GM21717 (cell line): ENCODE results near the gene VANGL1.

Source experiments
- ATAC-seq: cut with Tn5 transposase; IDR thresholded peaks from one replicate; pipeline ENCODE4 v1.9.1; 2021; ENCODE audit warnings: mild to moderate bottlenecking, moderate library complexity; ENCODE audit not compliant: unreplicated experiment

VANGL1 gene

GRCh38 chr1:115701090-115701489 is 59.3 kb downstream of the VANGL1 start:
- no peak for ATAC-seq

DNA sequence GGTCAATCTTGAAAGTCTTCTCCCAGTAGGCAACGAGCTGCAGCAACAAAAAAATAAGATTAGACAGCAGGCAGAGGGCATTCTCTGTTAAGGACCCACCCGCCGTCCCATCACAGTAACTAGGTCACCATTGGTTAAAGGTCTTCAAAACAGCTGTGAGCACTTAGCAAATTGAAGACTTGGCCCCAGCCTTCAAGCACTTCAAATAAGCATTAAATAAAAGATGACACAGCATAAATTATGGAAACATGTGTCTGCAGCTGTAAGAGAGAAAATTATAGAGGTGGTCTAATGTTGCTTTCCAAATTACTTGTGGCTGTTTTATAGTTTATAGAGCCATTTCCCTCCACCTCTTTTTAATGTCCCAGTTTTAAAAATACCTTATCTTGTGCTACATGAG is 61.2 kb downstream of the VANGL1 start:
- ATAC-seq: no peak

GRCh38 chr1:115705085-115705951 is 63.5 kb downstream of the VANGL1 start:
- no peak for ATAC-seq

GRCh38 chr1:115705963-115706362 is 64.2 kb downstream of the VANGL1 start:
- ATAC-seq: no peak

DNA sequence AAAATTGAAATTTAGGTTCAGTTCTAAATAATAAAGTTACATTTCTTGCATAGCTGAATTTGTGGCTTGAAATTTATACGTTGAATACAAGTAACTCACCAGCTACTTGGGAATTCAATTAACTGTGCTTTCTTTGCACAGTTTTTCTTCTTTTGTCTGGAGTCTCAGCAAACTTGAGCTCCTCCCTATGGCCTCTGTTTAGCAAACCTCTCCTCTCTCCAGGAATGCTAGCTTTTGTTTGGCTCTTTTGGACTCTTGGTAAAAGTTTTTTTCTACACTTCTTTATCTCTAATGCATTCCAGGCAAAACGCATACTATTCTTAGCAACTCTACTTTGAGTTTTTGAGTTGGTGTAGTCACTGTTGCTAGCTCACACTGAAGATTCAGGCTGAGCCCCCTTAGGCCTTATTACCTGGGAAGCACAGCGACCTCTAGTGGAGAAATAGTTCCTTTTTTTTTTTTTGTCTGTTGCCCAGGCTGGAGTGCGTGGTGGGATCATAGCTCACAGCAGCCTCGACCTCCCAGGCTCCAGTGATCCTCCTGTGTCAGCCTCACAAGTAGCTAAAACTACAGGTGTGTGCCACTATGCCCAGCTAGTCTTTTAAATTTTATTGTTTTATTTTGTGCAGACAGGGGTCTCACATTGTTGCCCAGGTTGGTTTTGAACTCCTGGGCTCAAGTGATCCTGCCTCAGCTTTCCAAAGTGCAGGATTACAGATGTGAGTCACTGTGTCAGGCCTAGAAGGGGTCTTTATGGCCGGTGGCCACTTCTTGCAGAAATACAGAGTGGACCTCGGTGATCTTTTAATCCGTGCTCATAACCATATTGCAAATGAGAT is 65.0 kb downstream of the VANGL1 start:
- peak; percentile 62 for ATAC-seq

DNA sequence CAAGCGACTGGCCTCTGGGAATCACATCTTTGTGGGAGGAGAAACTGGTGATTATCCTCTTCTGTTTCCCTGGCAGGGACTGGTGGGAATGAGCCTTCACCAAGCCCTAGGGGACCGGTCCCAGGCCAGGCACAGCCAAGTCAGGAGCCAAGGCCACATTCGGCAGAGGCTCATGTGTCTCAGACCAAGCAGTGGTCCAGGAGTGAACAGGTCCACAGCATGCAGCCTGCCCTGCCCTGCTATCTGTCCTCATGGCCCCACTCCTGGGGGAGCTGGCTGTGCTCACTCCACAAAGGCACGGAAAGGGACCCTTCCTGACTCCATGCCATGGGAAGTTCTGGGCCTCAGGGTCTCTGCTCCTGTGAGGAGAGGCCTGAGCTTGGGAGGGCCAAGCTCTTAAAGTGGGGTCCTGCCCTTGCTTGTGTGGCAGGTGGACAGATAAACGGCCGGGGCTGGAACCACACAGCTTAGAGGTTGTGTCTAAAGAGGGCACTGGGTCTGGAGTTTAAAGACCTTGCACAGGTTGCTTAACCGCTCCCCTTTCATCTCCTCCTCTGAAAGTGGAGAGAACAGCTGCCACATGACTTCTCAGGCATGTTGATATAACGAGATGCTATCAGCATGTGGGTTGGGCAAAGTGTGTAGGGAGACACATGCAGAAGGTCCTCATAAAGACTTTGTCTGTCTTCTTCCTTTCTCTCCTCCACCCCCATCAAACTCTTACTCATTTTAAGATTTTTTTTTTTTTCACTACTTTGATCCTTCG is 69.3 kb downstream of the VANGL1 start:
- ATAC-seq: no peak

DNA sequence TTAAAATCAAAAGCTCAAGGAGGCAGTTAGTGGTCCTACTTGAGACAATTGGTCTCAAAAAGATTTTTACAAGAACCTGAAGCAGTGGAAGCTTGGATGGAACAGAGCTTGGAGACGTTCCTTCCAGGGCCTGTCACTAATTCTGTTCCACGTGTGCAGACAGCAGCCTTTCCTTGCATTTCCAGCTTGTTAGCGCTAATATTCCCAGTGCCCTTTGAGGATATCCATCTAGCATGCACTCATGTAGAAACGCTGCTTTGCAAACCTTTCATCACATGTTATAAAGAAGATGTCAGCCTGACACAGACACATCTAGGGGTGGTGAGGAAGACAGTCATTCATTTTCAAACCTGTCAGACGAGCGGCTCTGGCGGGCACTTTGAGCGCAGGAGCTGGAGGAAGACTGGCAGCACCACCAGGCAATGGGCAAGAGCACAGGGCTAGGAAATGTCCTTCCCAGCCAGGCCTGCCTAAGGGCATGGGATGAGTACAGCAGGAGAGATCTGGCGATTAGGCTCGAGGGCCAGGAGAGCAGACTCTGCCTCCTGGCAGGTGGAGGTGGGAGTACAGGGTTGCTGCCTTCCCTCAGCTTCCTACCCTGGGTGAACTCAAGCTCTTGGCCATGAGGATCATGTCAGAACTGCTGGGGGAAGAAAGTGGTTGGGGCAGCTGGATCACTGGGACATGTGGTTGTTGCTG is 71.3 kb downstream of the VANGL1 start:
- ATAC-seq: no peak

DNA sequence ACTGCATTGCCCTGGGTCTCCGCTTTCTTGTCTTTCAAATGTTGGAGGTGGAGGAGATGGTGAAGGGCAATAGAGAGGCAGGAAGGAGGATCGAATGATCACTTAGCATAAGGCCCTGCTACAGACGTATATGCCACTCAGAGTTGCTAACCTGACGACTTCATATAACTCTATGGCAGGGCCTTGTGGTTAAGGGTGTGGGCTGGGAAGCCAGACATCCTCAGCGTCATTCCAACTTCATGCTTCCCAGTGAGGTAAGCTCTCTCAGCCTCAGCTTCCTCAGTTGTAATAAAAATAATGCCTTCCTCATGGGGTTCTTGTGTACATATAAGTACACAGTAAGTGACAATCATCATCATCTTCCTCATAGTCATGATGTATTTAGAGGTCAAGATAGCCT is 72.1 kb downstream of the VANGL1 start:
- no peak for ATAC-seq

GRCh38 chr1:115714572-115715141 is 72.9 kb downstream of the VANGL1 start:
- ATAC-seq: no peak

- no peak for ATAC-seq
Observed at GRCh38 chr1:115717541-115717940, 75.8 kb downstream of the VANGL1 start.

DNA sequence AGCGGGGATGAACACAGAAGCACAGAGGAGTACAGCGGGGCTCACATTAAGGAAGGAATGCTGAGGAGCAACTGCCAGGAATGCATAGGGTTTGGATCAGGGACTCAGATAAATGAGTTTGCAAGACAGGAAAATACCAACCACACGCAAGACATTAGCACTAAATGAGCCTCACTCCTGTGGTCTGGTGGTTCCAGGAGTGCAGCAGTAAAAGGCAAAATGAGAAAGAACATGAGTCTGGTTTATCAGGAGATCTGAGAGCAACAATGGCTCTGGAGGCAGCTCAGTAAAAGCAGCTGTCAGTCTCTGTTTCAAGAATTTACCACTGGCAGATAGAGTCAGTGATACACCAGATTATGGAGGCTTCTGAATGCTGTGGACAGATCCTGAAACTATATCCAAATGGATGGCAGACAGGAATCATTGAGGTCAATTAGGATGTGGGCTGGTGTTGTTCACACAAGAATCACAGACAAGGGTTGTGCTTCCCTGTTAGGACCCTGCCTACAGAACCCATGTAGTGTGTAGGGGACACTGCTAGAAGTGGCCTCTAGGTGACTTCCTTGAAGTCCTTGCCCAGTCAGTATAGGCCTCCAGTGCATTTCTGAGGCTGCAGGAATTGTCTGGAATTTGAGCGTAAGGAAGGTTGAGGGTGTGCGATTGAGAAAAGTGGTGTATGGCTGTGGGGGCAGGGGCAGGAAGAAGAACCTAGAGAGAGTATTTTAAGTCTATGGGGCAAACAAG is 76.4 kb downstream of the VANGL1 start:
- no peak for ATAC-seq

GRCh38 chr1:115719285-115719684 is 77.5 kb downstream of the VANGL1 start:
- ATAC-seq: no peak

GRCh38 chr1:115722221-115722620 is 80.5 kb downstream of the VANGL1 start:
- no peak for ATAC-seq

GRCh38 chr1:115723756-115724155 is 82.0 kb downstream of the VANGL1 start:
- ATAC-seq: no peak

- ATAC-seq: no peak
Observed at GRCh38 chr1:115725600-115725999, 83.8 kb downstream of the VANGL1 start.

- ATAC-seq: no peak
Observed at GRCh38 chr1:115726161-115726560, 84.4 kb downstream of the VANGL1 start.

- no peak for ATAC-seq
Observed at GRCh38 chr1:115726570-115726969, 84.8 kb downstream of the VANGL1 start.

GRCh38 chr1:115727706-115728249 is 86.0 kb downstream of the VANGL1 start:
- no peak for ATAC-seq

GRCh38 chr1:115728341-115728740 is 86.6 kb downstream of the VANGL1 start:
- ATAC-seq: no peak
